Caki2 (cell line): ENCODE measurements around the gene TRMT5. TPM values are rescaled to one million over a fixed set of nuclear protein-coding genes. Genes with fewer than 3 reads are reported as not detected.

ENCODE experiments used
- DNase-seq: peaks from one replicate; pipeline ENCODE4 v3.0.0-alpha.2; 2015; ENCODE audit warnings: low read depth
- in situ Hi-C: cut with HindIII; loops from 2 replicates; pipeline ENCODE4 v1.10.0; 2016; ENCODE audit warnings: low sequenced_read_pairs, low pct_unique_long_range_greater_than_20kb, mixed read lengths
- total RNA-seq: library from RNA; depleted of rRNA; stranded (reverse); fragments of >200 nt; shearing (Covaris generic); gene quantifications from 2 replicates; pipeline ENCODE4 v1.2.3, GENCODE V29; 2014; ENCODE audit warnings: low replicate concordance; rRNA removed

TRMT5 gene, protein sequence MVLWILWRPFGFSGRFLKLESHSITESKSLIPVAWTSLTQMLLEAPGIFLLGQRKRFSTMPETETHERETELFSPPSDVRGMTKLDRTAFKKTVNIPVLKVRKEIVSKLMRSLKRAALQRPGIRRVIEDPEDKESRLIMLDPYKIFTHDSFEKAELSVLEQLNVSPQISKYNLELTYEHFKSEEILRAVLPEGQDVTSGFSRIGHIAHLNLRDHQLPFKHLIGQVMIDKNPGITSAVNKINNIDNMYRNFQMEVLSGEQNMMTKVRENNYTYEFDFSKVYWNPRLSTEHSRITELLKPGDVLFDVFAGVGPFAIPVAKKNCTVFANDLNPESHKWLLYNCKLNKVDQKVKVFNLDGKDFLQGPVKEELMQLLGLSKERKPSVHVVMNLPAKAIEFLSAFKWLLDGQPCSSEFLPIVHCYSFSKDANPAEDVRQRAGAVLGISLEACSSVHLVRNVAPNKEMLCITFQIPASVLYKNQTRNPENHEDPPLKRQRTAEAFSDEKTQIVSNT
- 5.5 and 10.7 TPM in 2 replicates for total RNA-seq

GRCh38 chr14:60980811-60981632, at the start of gene TRMT5, which contains the start of gene SLC38A6:
Gene TRMT5 (minus strand): TSS chr14:60981079. CDS start chr14:60980973, 106 bp downstream.
Gene SLC38A6 (plus strand): TSS chr14:60981245. CDS start chr14:60981278, 33 bp downstream.
- peak; percentile 94 for DNase-seq
- in situ Hi-C loops, result no loop called here

DNA sequence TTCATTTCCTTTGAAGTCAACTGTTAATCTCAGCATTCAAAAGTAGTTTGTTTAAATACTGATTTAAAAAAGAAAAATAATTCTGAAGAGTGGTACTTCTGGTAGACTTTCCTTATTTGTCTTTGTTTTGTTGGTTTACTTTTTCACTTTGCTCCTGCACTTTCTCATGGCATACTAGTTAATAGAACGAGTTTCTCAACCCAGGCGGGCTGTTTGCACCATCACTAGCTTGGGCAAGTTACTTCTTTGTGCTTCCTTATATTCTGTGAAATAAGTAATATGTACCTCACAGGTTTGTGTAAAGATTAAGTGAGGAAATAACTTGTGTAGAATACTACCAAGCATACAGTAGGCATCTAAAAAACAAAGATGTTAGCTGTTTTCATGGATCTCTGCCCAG, 45.6 kb upstream of the TRMT5 start:
- in situ Hi-C loops, result no loop called here
- DNase-seq, result no peak

DNA sequence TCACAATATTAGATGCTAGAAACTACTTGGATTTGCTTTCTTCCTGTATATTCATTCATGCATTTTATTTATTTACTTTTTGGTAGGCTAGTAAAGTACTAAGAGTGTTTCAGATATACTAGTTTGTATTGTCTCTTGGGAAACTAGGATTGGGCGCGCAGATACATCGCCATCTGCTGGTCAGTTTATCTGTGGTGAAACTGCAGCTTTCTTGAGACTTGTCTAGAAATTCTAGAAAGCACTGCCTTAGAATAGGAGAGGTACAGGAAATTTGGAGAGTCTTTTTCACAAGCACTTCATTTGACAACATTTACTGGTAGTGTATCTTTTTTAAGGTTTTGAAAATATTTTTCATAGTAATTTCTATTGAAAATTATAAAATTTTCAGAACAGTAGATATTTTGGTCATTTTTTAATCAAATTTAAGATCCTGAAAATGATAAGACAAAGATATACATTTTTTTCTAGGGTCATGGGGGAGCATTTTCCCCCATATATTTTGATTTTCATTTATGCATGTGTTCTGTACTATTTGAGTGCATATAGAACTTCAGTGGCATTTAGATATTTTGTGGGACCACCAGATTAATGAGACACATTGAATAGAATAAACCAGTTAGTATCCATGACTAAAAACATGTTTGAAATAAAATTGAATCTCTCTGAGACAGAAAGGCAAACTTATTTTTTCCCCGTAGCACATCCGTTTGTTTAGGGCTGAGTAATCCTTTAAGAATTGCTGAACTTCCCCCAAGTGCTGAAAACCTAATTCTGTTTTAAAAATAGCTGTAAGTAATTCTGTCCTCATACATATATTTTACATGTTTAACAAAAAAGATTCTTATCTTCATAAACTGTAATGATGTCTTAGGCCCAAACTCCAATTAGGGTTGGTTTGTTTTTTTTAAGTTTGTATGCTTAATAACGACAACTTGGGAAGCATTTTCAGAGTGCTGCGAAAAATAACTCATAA, 44.7 kb upstream of the TRMT5 start:
- in situ Hi-C loops, result no loop called here
- DNase-seq, result peak; percentile 43

DNA sequence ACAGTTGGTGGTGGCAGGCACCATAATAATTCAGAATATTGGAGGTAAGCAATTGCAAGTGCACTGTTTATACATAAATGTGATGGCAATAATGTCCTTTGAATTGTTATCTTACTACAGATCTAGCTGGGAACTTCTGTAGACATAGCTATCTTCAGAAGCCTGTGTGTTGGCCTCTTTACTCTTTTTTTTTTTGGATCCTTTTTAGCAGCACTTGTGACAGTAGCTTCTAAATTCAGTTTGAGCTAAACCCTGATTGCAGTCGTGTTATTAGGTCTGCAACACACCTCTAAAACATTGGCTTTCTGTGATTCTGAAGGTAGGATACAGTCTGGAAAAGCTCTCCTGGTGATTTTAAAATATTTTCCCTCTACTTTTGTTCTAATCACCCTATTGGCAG, 38.7 kb upstream of the TRMT5 start:
- in situ Hi-C loops, result no loop called here
- DNase-seq, result no peak

DNA sequence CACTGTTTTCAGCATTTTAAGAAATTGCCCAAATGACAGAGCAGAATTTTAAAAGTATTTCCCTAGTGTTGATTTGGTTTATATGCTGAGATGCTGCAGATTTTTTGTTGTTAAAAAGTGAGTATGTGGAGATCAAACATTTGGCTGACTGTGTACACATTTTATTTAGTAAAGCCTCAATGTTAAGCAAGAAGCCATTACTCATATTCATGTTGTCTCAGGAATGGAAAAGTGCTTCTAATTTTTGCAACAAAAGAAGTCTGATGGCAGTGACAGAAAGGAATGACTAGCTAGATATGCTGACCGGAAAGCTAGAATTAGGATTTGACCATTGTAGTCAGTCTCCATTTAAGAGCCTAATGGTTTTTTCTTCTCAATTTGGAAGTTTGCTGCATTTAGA, 22.7 kb upstream of the TRMT5 start:
- in situ Hi-C loops, result no loop called here
- no peak for DNase-seq

DNA sequence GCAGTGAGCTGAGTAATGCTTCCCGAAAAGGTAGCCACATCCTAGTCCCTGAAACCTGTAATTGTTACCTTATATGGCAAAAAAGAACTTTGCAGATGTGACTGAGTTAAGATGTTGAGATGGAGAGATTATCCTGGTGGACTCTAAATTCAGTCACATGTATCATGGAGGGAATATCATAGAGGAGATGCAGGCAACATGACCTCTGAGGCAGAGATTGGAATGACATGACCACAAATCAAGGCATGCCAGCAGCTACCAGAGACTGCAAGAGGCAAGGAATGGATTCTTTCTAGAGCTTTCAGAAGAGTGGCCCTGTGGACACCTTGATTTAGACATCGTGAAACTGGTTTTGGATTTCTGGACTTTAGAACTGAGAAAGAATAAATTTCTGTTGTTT, 18.7 kb upstream of the TRMT5 start:
- DNase-seq, result no peak
- in situ Hi-C loops, result no loop called here

GRCh38 chr14:60998617-60999016, 17.7 kb upstream of the TRMT5 start:
- DNase-seq, result no peak
- in situ Hi-C loops, result no loop called here

GRCh38 chr14:60989599-60989998, 8.7 kb upstream of the TRMT5 start:
- in situ Hi-C loops, result no loop called here
- DNase-seq, result no peak

DNA sequence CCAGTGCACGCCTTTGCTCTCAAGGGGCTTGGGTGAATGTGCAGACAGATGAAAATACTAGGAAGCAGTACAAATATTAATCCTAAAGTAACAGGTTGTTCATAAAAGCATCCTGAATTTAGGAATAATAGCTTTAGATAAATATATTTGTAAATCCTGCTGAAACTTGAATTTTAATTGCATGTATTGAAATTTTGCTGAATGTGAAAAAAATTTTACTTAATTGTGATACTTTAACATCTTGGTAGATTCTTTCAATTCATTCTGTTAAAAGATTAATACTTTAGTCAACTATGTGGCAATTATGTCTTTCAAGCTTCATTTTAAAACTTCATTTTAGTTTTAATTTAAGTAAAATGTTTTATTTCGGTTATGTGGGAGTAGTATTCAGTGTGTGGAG, 5.6 kb upstream of the TRMT5 start:
- in situ Hi-C loops, result no loop called here
- DNase-seq, result no peak

GRCh38 chr14:60984196-60984595, 3.3 kb upstream of the TRMT5 start:
- no peak for DNase-seq
- in situ Hi-C loops, result no loop called here

DNA sequence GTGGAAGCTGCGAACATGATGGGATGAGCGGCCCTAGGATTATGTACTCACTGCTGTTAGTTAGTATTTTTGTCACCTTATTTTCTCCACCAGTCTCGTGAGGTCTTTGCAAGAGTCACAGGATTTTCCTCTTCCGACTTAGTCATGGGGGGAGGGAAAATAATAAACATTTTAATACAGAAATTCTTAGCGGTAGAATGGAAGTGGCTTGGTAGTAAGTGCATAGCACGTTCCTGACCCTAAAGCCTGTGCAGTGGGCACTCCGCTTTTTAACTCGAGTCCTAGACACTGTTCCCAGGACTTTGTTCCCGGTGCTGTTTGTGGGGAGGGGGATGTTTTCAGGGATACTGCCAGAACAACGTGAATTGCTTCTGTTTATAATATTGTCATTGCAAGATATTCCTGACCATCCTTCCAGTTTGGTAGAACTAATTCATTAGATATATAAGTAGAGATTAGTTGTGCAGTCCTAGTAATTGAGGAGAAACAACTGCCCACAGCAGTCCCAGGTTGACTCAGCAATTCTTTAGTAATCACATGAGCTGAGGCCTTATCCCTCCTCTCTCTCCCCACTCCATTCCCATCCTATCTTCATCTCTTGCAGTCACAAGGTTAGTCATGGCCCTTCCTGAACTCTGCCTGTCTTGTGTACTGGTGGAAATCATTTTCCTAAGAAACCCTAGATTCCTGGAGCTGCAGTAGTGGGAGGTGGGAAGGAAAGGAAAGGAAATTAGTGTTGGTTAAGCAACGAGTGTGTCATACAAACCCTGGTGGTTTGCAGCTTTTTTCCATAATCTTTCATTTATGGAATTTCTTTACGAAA, 965 bp upstream of the TRMT5 start:
- DNase-seq, result peak; percentile 74
- in situ Hi-C loops, result no loop called here

GRCh38 chr14:60977847-60978246, 3.0 kb downstream of the TRMT5 start:
- in situ Hi-C loops, result no loop called here
- no peak for DNase-seq

DNA sequence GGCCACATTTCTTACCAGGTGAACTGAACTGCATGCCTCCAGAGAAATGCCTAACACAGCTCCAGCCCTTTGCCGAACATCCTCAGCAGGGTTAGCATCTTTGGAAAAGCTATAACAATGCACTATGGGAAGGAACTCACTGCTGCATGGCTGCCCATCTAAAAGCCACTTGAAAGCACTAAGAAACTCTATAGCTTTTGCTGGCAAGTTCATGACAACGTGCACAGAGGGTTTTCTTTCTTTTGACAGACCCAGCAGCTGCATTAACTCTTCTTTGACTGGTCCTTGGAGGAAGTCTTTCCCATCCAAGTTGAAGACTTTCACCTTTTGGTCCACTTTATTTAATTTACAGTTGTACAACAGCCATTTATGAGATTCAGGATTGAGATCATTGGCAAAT, 5.3 kb downstream of the TRMT5 start:
- in situ Hi-C loops, result no loop called here
- no peak for DNase-seq

- in situ Hi-C loops, result no loop called here
- no peak for DNase-seq
Observed at GRCh38 chr14:60974090-60974651, 6.7 kb downstream of the TRMT5 start.

DNA sequence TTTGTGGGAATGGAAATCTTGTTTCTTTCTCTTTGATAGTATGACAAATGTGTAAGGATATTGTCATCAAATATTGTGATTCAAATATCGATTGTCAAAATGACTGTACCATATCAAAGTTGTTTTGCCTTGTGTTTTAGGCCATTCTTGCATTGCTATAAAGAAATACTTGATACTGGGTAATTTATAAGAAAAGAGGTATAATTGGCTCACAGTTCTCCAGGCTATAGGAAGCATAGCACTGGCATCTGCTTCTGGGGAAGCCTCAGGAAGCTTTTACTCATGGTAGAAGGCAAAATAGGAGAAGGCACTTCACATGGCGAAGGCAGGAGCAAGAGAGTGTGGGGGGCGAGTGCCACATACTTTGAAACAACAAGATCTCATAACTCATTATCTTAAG, 7.8 kb downstream of the TRMT5 start:
- in situ Hi-C loops, result no loop called here
- DNase-seq, result no peak

- in situ Hi-C loops, result no loop called here
- DNase-seq, result no peak
Observed at GRCh38 chr14:60972295-60972694, 8.6 kb downstream of the TRMT5 start.

DNA sequence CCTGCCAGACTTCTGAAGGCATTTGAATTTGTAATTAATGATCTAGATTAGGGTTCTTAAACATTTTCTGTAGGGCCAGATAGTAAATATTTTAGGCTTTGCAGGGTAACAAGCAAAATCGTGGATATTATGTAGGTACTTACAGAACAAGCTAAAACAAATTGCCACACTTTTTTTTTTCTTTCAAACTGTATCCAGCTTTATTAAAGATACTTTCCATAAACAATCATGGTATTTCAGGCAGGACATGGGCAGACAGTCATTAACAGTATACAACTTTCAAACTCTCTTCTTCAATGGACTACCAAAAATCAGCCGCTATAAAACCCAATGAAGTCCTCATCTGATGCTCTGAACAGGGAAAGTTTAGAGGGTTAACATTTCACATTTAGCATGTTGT, 9.6 kb downstream of the TRMT5 start:
- in situ Hi-C loops, result no loop called here
- DNase-seq, result no peak
